GM18870 (cell line): ENCODE results near the gene SLC9A4.

Experiments used
- ATAC-seq: cut with Tn5 transposase; IDR thresholded peaks from one replicate; pipeline ENCODE4 v1.9.1; 2021; ENCODE audit warnings: moderate library complexity; ENCODE audit not compliant: unreplicated experiment

SLC9A4 gene

GRCh38 chr2:102453501-102453900 is 19.5 kb upstream of the SLC9A4 start:
- no peak for ATAC-seq

- no peak for ATAC-seq
Measured at GRCh38 chr2:102455061-102455670, 17.9 kb upstream of the SLC9A4 start.

GRCh38 chr2:102460467-102460866 is 12.6 kb upstream of the SLC9A4 start:
- no peak for ATAC-seq

GRCh38 chr2:102461188-102461587 is 11.8 kb upstream of the SLC9A4 start:
- no peak for ATAC-seq

GRCh38 chr2:102463160-102463559 is 9.9 kb upstream of the SLC9A4 start:
- no peak for ATAC-seq

GRCh38 chr2:102470168-102470567 is 2.9 kb upstream of the SLC9A4 start:
- no peak for ATAC-seq

- ATAC-seq: no peak
Measured at GRCh38 chr2:102473631-102474030, 605 bp downstream of the SLC9A4 start.

GRCh38 chr2:102474785-102475184 is 1.8 kb downstream of the SLC9A4 start:
- ATAC-seq: no peak

- no peak for ATAC-seq
Measured at GRCh38 chr2:102478686-102479470, 5.9 kb downstream of the SLC9A4 start.

- ATAC-seq: no peak
Measured at GRCh38 chr2:102480285-102481195, 7.5 kb downstream of the SLC9A4 start.

- no peak for ATAC-seq
Measured at GRCh38 chr2:102481931-102482330, 8.9 kb downstream of the SLC9A4 start.

GRCh38 chr2:102483086-102483485 is 10.1 kb downstream of the SLC9A4 start:
- ATAC-seq: no peak

- ATAC-seq: no peak
Measured at GRCh38 chr2:102484310-102485061, 11.5 kb downstream of the SLC9A4 start.

GRCh38 chr2:102485147-102485785 is 12.2 kb downstream of the SLC9A4 start:
- no peak for ATAC-seq

GRCh38 chr2:102486941-102487702 is 14.1 kb downstream of the SLC9A4 start:
- no peak for ATAC-seq

GRCh38 chr2:102487761-102488462 is 14.9 kb downstream of the SLC9A4 start:
- ATAC-seq: no peak

- ATAC-seq: no peak
Measured at GRCh38 chr2:102489646-102490045, 16.6 kb downstream of the SLC9A4 start.

GRCh38 chr2:102492006-102492405 is 19.0 kb downstream of the SLC9A4 start:
- ATAC-seq: no peak

- no peak for ATAC-seq
Measured at GRCh38 chr2:102494570-102494969, 21.5 kb downstream of the SLC9A4 start.
